RWPE1 (cell line): Measurements from ENCODE around the gene RRP8.

Experiments
- CTCF ChIA-PET: fragments of 350-600 bp; sonication (Branson Sonifier 250); formaldehyde crosslinking; extraction: SDS; loops from one replicate; lab custom pipeline; 2021; lab: Yijun Ruan, JAX
- POLR2A ChIA-PET: fragments of 400-600 bp; formaldehyde crosslinking; extraction: SDS; loops from one replicate; lab custom pipeline; 2020; ENCODE audit warnings: antibody characterized with exemption; ENCODE audit not compliant: low non-redundant PET; lab: Yijun Ruan, JAX
- DNase-seq: peaks from one replicate; pipeline ENCODE4 v3.0.0; 2012; ENCODE audit warnings: low spot score
- H3K27ac ChIP-seq: fragments of 450-650 bp; 2 replicates; pipeline ENCODE4 v1.5.1; 2017
- CTCF ChIP-seq: fragments of 450-650 bp; conservative IDR thresholded peaks from 2 replicates; pipeline ENCODE4 v1.5.1; 2017; ENCODE audit warnings: low read depth, mild to moderate bottlenecking

RRP8 gene

GRCh38 chr11:6613496-6613895, 10.1 kb upstream of the RRP8 start:
- ChIA-PET POLR2A (no interaction called here), CTCF (interaction anchor here (0.7 kb wide), 2 partner anchors 12 to 87 kb away, joined by 3 read pairs; no protein-coding TSS in a partner anchor)
- no peak overlapping the region for H3K27ac ChIP-seq
- TF ChIP-seq CTCF = no peak
- DNase-seq = no peak

- no peak; the same call in 1 of the 2 replicates for TF ChIP-seq CTCF
- ChIA-PET POLR2A (interaction anchor here (0.6 to 1.0 kb wide), 2 partner anchors 10 to 988 kb away, joined by 4 read pairs; no protein-coding TSS in a partner anchor), CTCF (interaction anchor here (0.6 to 0.7 kb wide), 3 partner anchors 10 to 19 kb away, joined by 3 read pairs; no protein-coding TSS in a partner anchor)
- DNase-seq = peak; percentile 93
- peak within 1 kb of the TSS; percentile 99 for H3K27ac ChIP-seq
Measured at GRCh38 chr11:6612213-6613041, 9.0 kb upstream of the RRP8 start, which contains the start of gene TAF10. Gene TAF10, minus strand, starts transcription at chr11:6612216. Its CDS starts 27 bp downstream, at chr11:6612189.

GRCh38 chr11:6611963-6612212, 8.5 kb upstream of the RRP8 start:
- H3K27ac ChIP-seq = peak overlapping the region; percentile 99
- TF ChIP-seq CTCF = no peak
- ChIA-PET CTCF (interaction anchor here (0.6 kb wide), 1 partner anchor 19 kb away, joined by 3 read pairs; no protein-coding TSS in a partner anchor), POLR2A (interaction anchor here (0.6 to 1.0 kb wide), 2 partner anchors 9 to 988 kb away, joined by 4 read pairs; no protein-coding TSS in a partner anchor)
- no peak for DNase-seq

GRCh38 chr11:6611092-6611962, 7.9 kb upstream of the RRP8 start:
- POLR2A ChIA-PET = interaction anchor here (0.6 to 1.0 kb wide), 2 partner anchors 9 to 989 kb away, joined by 4 read pairs; no protein-coding TSS in a partner anchor
- CTCF ChIA-PET = interaction anchor here (0.6 kb wide), 1 partner anchor 18 kb away, joined by 3 read pairs; no protein-coding TSS in a partner anchor
- H3K27ac ChIP-seq = peak overlapping the region; percentile 99

GRCh38 chr11:6610591-6610990, 7.2 kb upstream of the RRP8 start:
- no peak for DNase-seq
- no peak for TF ChIP-seq CTCF
- H3K27ac ChIP-seq = peak overlapping the region; percentile 99
- CTCF ChIA-PET = no interaction called here
- POLR2A ChIA-PET = no interaction called here

More at GRCh38 chr11:6611092-6611962, 7.9 kb upstream of the RRP8 start:
- TF ChIP-seq CTCF = no peak
- DNase-seq = no peak

GRCh38 chr11:6609502-6610015, 6.1 kb upstream of the RRP8 start:
- no peak for TF ChIP-seq CTCF
- CTCF ChIA-PET = no interaction called here
- peak overlapping the region; percentile 99 for H3K27ac ChIP-seq
- DNase-seq = no peak
- POLR2A ChIA-PET = no interaction called here
